Measurements from ENCODE around the gene CYTH1.

- TF ChIP-seq CTCF (conservative IDR thresholded peaks at IDR 0.05; ENCODE audit: low read length) (no peak), EZH2phosphoT487 (IDR thresholded peaks at IDR 0.05; ENCODE audit: borderline replicate concordance, low read depth, low read length) (no peak)
Observed at GRCh38 chr17:78797691-78798585, 15.9 kb upstream of the CYTH1 start.

All from OCI-LY7 (cell line).